ENCODE measurements around the gene CBARP. TPM values are rescaled to one million over a fixed set of nuclear protein-coding genes. Genes with fewer than 3 reads are reported as not detected.

The CBARP gene, protein sequence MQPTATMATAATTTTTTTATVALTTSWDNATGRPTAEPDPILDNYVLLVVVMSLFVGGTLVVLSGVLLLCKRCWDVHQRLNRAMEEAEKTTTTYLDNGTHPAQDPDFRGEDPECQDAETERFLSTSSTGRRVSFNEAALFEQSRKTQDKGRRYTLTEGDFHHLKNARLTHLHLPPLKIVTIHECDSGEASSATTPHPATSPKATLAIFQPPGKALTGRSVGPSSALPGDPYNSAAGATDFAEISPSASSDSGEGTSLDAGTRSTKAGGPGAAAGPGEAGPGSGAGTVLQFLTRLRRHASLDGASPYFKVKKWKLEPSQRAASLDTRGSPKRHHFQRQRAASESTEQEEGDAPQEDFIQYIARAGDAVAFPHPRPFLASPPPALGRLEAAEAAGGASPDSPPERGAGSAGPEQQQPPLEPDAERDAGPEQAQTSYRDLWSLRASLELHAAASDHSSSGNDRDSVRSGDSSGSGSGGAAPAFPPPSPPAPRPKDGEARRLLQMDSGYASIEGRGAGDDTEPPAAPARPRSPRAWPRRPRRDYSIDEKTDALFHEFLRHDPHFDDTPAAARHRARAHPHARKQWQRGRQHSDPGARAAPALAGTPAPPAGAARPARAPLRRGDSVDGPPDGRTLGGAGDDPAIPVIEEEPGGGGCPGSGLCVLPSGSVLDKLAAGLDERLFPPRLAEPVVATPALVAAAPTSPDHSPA
- total RNA-seq: 1.7 and 1.9 TPM in 2 replicates

DNA sequence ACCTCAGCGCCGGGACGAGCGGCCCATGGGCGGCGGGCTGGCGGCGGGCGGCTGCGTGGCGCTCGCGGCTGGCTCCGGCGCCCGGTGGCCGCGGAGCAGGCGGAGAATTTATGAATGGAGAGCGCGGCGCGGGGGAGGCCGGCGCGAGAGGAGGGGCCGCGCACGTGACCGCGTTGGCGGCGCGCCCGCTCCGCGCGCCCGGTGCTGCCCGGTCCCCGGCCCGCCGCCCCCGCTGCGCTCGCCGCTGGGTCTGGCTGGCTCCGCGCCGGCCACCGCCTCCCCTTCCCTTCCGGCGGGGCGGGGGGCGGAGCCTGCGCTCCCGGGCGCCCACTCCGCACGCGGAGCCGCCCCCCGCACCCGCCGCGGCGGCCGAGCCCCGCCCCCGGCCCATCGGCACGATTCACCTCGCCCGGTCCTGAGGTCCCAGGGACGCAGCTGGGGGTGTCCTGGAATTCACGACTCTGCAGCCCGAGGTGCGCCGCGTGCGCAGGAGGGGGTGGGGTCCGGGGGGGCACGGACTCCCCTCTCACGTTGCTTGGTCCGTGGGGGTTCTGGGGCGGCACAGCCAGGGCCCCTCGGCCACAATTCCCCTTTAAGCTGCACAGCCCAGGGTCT lies at the start of gene CBARP:
CBARP (minus strand) TSS at position 252 of the 615 bp plus-strand sequence. CDS start 1,905 bp downstream, outside the sequence.
- Mint-ChIP-seq H3K27ac (peak within 1 kb of the TSS; percentile 49), H3K27me3 (peaks cover 12% of the 10 kb centered on the region), H3K4me3 (peak within 1 kb of the TSS; percentile 75), H3K4me1 (peaks cover 17% of the 10 kb centered on the region), H3K9me3 (no peaks in the 10 kb centered on the region), H3K36me3 (ENCODE audit: low read depth) (peaks cover 4% of the 10 kb centered on the region)
- peak; percentile 81 for DNase-seq
- intact Hi-C loops (cut with micrococcal nuclease): no loop called here

DNA sequence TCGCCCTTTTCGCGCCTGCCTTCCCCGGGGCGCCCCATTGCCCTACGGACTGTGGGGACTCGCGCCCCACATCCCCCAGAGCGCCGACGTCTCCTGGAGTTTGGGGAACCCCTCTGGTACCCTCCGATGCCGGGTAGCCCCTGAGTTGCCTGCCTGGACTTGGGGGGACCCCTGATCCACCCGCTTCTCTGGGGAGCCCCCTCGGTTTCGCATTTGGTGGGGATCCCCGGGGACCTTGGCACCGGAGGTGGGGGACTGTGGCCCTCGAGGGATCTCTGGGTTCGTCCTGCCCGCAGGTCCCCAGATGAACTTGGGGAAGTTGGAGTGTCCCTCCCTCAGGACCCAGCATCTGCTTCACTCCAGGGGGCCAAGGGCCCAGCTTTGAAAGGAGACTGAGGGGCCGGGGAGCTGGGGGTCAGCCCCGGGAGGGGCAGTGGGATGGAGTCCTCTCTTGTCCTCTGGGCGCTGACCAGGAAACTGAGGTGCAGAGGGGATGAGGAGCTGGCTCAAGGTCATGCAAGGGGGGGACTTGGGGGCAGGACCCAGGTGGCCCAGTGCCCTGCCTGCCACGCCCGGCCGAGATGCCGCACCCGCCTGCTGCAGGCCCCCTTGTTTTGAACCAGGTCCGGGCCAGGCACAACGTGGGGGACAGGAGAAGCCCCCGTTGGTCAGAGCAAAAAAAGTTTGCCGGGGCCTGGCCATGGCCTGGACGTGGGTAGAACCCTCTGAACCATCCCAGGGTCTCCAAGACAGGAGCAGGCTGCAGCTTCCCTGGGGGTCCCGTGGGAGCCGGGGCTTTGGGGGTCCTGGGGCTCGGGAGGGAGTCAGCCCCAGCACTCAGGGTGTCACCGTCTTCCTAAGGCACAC lies 48.9 kb upstream of the CBARP start:
- H3K4me3 Mint-ChIP-seq: peak overlapping the region; percentile 67
- H3K4me1 Mint-ChIP-seq: peaks cover 3% of the 10 kb centered on the region

DNA sequence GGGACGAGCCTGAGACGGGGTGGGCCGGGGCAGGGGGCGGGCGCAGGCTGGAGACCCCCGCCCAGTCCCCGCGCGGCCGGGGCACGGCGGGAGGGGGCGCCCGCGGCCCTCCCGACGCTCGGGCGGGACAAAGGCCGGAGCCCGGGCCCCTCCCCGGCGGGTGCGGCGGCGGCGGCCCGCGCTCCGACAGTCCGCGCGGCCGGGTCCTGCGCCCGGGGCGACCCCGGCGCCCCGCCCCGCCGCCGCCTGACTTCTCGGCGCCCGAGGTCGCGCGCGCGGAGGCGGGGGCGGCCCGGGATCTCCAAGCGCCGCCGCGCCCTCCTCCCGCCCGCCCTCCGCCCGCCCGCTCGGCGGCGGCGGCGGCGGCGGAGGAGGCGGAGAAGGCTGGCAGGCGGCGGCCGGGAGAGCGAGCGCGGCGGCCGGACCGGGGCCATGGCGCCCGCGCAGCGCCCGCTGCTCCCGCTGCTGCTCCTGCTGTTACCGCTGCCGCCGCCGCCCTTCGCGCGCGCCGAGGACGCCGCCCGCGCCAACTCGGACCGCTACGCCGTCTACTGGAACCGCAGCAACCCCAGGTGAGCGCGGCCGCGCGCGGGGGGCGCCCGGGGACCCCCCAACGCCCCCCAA lies 48.0 kb upstream of the CBARP start, which contains the start of gene EFNA2:
EFNA2 (plus strand) TSS at position 137 of the 624 bp plus-strand sequence; CDS start at position 433, 296 bp downstream.
- H3K4me3 Mint-ChIP-seq: peak within 1 kb of the TSS; percentile 67
- peaks cover 1% of the 10 kb centered on the region for H3K36me3 Mint-ChIP-seq (ENCODE audit: low read depth)
- peak; percentile 56 for DNase-seq
- peaks cover 24% of the 10 kb centered on the region for H3K27me3 Mint-ChIP-seq
- no peak within 1 kb of the TSS for H3K27ac Mint-ChIP-seq
- intact Hi-C loops (cut with micrococcal nuclease): no loop called here
- no peaks in the 10 kb centered on the region for H3K9me3 Mint-ChIP-seq
- peaks cover 3% of the 10 kb centered on the region for H3K4me1 Mint-ChIP-seq

More for the DNA sequence above, 48.9 kb upstream of the CBARP start:
- H3K27ac Mint-ChIP-seq: no peak overlapping the region
- peak; percentile 58 for DNase-seq
- no peaks in the 10 kb centered on the region for H3K9me3 Mint-ChIP-seq
- H3K27me3 Mint-ChIP-seq: peaks cover 23% of the 10 kb centered on the region
- peaks cover 1% of the 10 kb centered on the region for H3K36me3 Mint-ChIP-seq (ENCODE audit: low read depth)
- intact Hi-C loops (cut with micrococcal nuclease): no loop called here

DNA sequence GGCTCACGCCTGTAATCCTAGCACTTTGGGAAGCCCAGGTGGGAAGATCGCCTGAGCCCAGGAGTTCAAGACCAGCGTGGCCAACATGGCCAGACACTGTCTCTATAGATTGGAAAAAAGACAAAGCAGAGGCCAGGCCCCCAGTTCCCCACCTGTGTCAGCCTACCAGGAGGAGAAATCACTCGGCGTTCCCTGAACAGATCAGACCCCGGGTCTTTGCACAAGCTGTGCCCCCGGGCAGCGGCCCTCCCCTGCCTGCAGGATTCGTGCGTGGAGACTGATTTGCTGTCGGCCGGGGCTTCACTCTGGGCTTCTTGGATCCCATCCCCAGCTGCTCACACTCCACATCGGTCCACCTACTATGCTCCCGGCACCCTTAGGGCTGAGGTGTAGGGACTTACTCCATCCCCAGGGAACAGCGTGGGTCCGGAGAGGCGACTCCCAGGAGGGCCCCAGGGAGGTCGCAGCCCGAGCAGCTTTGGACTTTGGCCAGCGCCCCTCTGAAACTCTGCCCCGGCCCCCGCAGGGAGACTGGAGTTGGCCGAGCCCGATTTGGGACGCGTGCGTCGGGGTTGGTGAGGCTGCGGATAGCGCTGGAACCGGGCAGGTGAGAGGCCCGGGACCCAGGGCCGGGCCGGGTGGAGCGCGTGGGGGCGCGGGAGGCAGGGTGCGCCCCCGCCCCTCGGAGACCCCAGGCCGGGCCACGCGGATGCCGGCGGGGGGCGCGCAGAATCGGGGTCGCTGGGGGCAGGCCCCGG lies 47.4 kb upstream of the CBARP start:
- H3K27ac Mint-ChIP-seq: no peak overlapping the region
- no peaks in the 10 kb centered on the region for H3K9me3 Mint-ChIP-seq
- peaks cover 3% of the 10 kb centered on the region for H3K4me1 Mint-ChIP-seq
- peaks cover 5% of the 10 kb centered on the region for H3K36me3 Mint-ChIP-seq (ENCODE audit: low read depth)
- DNase-seq: no peak
- intact Hi-C loops (cut with micrococcal nuclease): no loop called here
- peaks cover 24% of the 10 kb centered on the region for H3K27me3 Mint-ChIP-seq
- peak overlapping the region; percentile 15 for H3K4me3 Mint-ChIP-seq

DNA sequence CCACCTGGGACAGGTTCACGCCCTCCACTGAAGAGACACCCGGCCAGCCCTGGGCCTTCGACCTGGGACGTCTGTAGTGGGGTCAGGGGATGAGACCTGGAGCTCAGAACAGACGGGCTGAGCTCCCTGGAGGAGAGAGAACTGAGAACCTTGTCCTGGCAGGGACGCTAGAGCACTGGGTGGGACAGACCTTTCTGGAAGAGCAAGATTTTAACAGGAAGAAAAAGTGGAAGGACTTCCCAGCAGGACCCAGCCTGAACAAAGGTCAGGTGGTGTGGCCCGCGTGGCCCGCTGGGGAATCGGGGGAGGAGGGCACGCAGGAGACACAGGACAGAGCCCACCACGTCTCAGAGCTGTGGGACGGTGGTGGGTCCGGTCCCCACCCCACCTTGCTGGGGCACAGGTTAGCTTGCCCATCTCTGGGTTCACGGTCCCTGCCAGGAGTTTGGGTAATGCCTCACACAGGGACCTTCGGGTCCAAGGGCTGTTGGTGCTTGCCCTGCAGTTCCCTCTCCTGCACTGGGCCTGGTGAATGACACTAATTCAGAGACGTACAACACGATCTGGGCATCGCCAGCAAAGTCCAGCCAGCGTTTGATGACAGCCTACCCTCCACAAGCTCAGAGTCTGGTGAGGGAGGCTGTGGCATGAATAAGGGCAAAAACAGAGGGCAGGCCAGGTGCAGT lies 46.6 kb upstream of the CBARP start:
- Mint-ChIP-seq H3K4me1 (peaks cover 9% of the 10 kb centered on the region), H3K4me3 (peak overlapping the region; percentile 4), H3K9me3 (no peaks in the 10 kb centered on the region), H3K36me3 (ENCODE audit: low read depth) (peaks cover 12% of the 10 kb centered on the region), H3K27me3 (peaks cover 24% of the 10 kb centered on the region), H3K27ac (no peak overlapping the region)
- intact Hi-C loops (cut with micrococcal nuclease): no loop called here
- no peak for DNase-seq

DNA sequence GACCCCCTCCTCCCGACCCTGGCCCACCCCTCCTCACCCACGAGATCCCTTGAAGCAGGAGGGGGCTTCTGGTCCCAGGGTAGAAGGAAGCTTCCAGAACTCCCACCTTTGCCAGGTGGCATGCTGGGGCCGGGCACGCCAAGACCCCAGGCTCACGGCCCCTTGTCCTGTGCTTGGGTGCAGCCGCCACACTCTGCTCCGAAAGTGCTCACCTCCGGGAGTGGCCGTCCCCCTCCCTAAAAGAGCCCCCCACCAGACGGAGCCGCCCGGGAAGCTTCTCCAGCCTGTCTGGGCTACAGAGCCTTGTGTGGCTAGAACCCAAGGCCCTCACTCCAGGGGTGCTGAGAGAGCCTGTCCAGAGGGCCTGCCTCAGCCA lies 46.1 kb upstream of the CBARP start:
- peaks cover 24% of the 10 kb centered on the region for H3K27me3 Mint-ChIP-seq
- no peak overlapping the region for H3K27ac Mint-ChIP-seq
- no peaks in the 10 kb centered on the region for H3K9me3 Mint-ChIP-seq
- intact Hi-C loops (cut with micrococcal nuclease): no loop called here
- H3K4me3 Mint-ChIP-seq: no peak overlapping the region
- DNase-seq: no peak
- H3K36me3 Mint-ChIP-seq (ENCODE audit: low read depth): peaks cover 15% of the 10 kb centered on the region
- peaks cover 9% of the 10 kb centered on the region for H3K4me1 Mint-ChIP-seq

DNA sequence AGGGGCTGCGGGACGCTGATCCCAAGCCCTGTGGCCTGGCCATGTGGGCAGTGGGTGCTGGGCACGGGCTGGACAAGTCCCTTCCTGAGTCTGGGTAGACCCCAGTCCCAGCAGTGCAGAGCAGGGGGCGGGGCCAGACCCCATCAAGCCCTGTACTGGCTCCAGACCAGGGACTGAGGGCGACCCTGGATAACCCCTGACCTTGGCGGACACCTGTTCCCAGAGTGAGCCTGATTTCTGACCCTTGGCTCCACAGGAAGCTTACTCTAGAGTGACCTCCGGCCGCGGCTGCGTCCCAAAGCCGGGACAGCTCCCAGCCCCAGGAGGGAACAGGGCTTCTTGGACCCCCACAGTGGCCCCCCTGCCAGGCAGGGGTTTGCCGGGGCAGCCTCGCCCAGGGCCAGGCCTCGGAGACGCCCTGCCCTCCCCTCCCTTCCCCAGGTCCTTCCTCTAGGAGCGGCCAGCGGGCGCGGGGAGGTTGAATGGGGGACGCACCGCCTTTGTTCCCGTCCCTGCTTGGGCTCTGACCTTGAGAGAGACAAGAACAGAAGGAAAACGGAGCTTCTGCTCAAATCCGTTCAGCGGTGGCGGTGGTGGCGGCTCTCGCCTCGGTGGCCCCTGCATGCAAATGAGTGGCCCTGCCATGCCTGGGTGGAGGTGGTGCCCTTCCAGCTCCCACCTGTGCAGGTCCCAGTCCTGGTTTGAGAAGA lies 45.6 kb upstream of the CBARP start:
- Mint-ChIP-seq H3K4me3 (no peak overlapping the region), H3K4me1 (peaks cover 9% of the 10 kb centered on the region), H3K9me3 (no peaks in the 10 kb centered on the region), H3K27me3 (peaks cover 24% of the 10 kb centered on the region), H3K27ac (no peak overlapping the region), H3K36me3 (ENCODE audit: low read depth) (peaks cover 19% of the 10 kb centered on the region)
- intact Hi-C loops (cut with micrococcal nuclease): no loop called here
- DNase-seq: no peak

DNA sequence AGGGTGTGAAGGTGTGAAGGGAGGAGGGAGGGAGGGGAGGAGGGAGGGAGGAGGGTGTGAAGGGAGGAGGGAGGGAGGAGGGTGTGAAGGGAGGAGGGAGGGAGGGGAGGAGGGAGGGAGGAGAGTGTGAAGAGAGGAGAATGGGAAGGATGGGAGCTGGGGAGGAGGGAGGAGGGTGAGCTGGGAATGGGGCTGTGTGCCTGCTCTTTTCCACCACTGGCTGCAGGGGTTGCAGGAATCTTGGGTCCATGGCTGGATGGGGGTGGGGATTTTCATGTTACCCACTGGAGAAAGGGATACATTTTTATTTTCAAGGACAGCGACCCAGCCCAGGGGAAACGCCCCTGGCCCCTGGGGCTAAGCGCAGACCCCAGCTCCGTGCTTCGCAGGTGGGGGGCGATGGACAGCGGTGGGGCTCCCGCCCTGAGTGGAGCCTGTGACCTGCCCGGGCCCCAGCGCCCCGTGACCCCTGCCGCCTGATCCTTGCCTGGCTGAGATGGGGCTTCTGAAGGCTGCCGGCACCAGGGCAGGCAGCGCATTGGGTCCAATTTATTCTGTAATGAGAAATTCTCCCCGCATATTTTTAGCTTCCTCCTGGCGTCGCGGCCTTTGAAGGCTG lies 44.9 kb upstream of the CBARP start:
- Mint-ChIP-seq H3K9me3 (no peaks in the 10 kb centered on the region), H3K27ac (no peak overlapping the region), H3K27me3 (peaks cover 21% of the 10 kb centered on the region), H3K4me3 (no peak overlapping the region), H3K36me3 (ENCODE audit: low read depth) (peaks cover 23% of the 10 kb centered on the region), H3K4me1 (peaks cover 13% of the 10 kb centered on the region)
- intact Hi-C loops (cut with micrococcal nuclease): no loop called here
- no peak for DNase-seq

DNA sequence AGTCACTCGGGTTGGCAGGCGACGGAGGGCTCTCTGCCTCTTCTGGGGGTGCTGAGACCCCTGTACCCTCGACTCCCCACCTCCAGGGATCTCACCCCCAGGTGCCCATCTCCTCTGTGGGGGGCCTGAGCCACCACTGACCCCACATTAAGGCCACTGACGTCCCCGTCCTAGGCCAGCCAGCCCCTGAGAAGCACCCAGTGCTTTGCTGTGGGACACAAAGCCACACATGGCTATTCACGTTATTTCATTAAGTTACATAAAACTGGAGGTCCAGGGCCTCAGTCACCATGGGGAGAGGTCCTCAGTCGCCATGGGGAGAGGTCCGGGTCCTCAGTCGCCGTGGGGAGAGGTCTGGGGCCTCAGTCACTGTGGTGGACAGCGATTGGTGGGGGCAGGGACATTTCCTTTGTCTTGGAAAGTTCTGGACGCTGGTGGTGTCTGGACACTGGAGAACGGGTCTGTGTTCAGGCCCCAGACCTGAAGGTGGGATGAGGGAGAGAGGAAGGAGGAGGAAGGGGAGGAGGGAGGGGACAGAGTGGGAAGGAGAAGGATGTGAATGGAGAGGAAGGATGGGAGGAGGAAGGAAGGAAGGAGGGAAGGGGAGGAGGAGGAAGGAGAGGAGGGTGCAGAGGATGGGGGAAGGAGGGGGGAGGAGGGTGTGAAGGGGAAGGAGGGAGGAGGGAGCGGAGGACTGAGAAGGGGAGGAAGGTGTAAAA lies 43.9 kb upstream of the CBARP start:
- intact Hi-C loops (cut with micrococcal nuclease): no loop called here
- no peak overlapping the region for H3K4me3 Mint-ChIP-seq
- peaks cover 27% of the 10 kb centered on the region for H3K36me3 Mint-ChIP-seq (ENCODE audit: low read depth)
- DNase-seq: no peak
- H3K27me3 Mint-ChIP-seq: peaks cover 21% of the 10 kb centered on the region
- H3K9me3 Mint-ChIP-seq: no peaks in the 10 kb centered on the region
- H3K4me1 Mint-ChIP-seq: peaks cover 17% of the 10 kb centered on the region
- H3K27ac Mint-ChIP-seq: no peak overlapping the region

DNA sequence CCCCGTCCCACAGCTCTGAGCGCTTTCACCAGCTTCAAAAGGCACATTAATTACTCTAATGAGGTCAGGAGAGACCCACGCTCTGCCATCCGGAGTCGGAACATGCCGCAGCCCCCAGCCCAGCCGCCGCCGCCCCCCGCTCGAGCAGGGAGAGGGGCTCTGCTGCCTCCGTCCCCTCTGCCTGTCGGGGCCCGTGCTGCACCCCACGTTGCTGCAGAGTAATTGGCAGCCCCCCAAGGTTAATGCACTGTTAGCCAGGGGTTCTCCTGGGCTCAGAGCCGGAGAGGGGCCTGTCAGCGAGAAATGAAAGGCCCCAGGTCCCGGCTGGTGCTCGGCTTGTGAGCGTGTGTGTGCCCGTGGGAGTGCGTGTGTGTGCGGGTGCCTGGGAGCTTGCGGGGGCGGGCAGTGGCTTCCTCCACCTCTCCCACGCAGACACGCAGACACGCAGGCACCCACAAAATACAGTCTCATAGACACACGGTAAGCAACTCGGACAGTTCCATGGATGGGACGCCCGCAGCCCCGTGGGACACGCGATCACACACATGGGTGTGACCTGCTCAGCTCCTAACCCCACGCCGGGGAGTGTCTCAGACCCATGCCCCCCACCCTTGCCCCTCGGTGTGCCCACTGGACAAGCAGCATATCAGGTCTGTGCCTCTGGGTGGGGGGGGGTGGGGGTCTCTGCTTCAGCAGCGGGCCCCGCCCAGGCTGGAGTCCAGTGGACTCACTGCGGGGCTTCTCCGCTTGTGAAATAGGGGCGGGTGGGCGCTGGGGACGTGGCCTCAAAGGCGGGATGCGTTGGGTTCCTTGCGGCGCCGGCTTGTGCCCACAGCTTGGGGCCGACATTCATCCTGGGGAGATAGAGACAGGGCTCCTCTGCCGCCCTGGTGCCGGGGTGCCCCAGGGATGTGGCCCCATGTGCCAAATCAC lies 43.1 kb upstream of the CBARP start:
- H3K27ac Mint-ChIP-seq: no peak overlapping the region
- intact Hi-C loops (cut with micrococcal nuclease): no loop called here
- H3K36me3 Mint-ChIP-seq (ENCODE audit: low read depth): peaks cover 30% of the 10 kb centered on the region
- H3K4me3 Mint-ChIP-seq: no peak overlapping the region
- peaks cover 18% of the 10 kb centered on the region for H3K4me1 Mint-ChIP-seq
- H3K9me3 Mint-ChIP-seq: no peaks in the 10 kb centered on the region
- H3K27me3 Mint-ChIP-seq: peaks cover 17% of the 10 kb centered on the region
- DNase-seq: no peak

All from activated CD4-positive, alpha-beta T cell treated with anti-CD3 and anti-CD28 coated beads, Interleukin-2, amount 10 ng/mL, durations not matched to agents 24 days and 14 days (primary cell).